GM12891 (cell line): ENCODE data around the gene ATOH7.

ENCODE experiments used
- PAX5 ChIP-seq: IDR thresholded peaks from 2 replicates; pipeline ENCODE4 v1.6.1; 2011; ENCODE audit warnings: low read length, moderate library complexity, mild to moderate bottlenecking; ENCODE audit not compliant: insufficient read depth, severe bottlenecking
- POLR2A ChIP-seq: IDR thresholded peaks from 2 replicates; pipeline ENCODE4 v1.6.1; 2011; ENCODE audit warnings: low read depth, low read length, control low read depth
- POLR2AphosphoS5 ChIP-seq: IDR thresholded peaks from 2 replicates; pipeline ENCODE4 v1.6.1; 2011; ENCODE audit warnings: low read depth, low read length, control low read depth
- TAF1 ChIP-seq: IDR thresholded peaks from 2 replicates; pipeline ENCODE4 v1.6.1; 2011; ENCODE audit warnings: low read depth, low read length, control low read depth

- TF ChIP-seq POLR2A (no peak), POLR2AphosphoS5 (no peak), TAF1 (no peak), PAX5 (no peak)
Observed at GRCh38 chr10:68224810-68225209, 7.1 kb downstream of the ATOH7 start.
